Progenitor cell of endocrine pancreas (in vitro differentiated cells): ENCODE results near the gene NARF. TPM values are rescaled to one million over a fixed set of nuclear protein-coding genes. Genes with fewer than 3 reads are reported as not detected.

Experiments
- DNase-seq: peaks from one replicate; pipeline ENCODE4 v3.0.0; 2021; ENCODE audit warnings: low spot score; ENCODE audit not compliant: unreplicated experiment
- H3K27ac Mint-ChIP-seq: 2 replicates; pipeline ENCODE4 v1.8.0; 2021; ENCODE audit warnings: mild to moderate bottlenecking, moderate library complexity, mixed read lengths
- H3K27me3 Mint-ChIP-seq: 2 replicates; pipeline ENCODE4 v1.8.0; 2021; ENCODE audit warnings: mixed read lengths
- H3K36me3 Mint-ChIP-seq: 2 replicates; pipeline ENCODE4 v1.8.0; 2022; ENCODE audit warnings: mixed read lengths; ENCODE audit not compliant: insufficient read depth
- H3K4me1 Mint-ChIP-seq: 2 replicates; pipeline ENCODE4 v1.8.0; 2021; ENCODE audit warnings: low read depth, mixed read lengths
- H3K4me3 Mint-ChIP-seq: 2 replicates; pipeline ENCODE4 v1.8.0; 2021; ENCODE audit warnings: low read depth, mild to moderate bottlenecking, moderate library complexity, mixed read lengths
- H3K9me3 Mint-ChIP-seq: 2 replicates; pipeline ENCODE4 v1.8.0; 2021; ENCODE audit warnings: low read depth, mixed read lengths
- total RNA-seq: library from RNA; stranded (reverse); gene quantifications from 2 replicates; pipeline ENCODE4 v1.2.1, GENCODE V29; 2021
- TF ChIP-seq, protein P1 (sequence below): fragments of 200-600 bp; sonication (generic); IDR thresholded peaks from one replicate; pipeline ENCODE4 v1.5.0; 2021; ENCODE audit warnings: antibody characterized with exemption, mild to moderate bottlenecking; ENCODE audit not compliant: unreplicated experiment

Gene NARF
- total RNA-seq, 1 donor from 2014 or later: 94.0 TPM

DNA sequence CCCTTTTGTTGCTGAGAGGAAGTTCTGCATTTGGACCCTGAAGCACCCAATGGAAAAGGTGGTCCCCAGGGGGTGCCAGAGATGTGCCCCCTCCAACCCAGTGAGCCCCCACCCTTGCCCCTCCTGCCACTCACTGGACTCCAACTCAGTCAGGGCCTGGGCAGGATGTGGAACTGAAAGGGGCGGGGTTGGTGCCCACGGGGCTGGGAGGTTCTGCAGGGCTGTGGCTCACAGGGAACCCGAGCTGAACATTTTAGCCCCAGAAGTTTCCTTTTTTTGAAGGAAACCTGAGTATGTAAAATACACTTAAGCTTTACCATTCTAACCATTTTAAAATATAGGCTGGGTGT, 24.4 kb upstream of the NARF start:
- H3K27ac Mint-ChIP-seq: no peak overlapping the region
- no peaks in the 10 kb centered on the region for H3K9me3 Mint-ChIP-seq
- no peaks in the 10 kb centered on the region for H3K27me3 Mint-ChIP-seq
- TF ChIP-seq, protein P1, sequence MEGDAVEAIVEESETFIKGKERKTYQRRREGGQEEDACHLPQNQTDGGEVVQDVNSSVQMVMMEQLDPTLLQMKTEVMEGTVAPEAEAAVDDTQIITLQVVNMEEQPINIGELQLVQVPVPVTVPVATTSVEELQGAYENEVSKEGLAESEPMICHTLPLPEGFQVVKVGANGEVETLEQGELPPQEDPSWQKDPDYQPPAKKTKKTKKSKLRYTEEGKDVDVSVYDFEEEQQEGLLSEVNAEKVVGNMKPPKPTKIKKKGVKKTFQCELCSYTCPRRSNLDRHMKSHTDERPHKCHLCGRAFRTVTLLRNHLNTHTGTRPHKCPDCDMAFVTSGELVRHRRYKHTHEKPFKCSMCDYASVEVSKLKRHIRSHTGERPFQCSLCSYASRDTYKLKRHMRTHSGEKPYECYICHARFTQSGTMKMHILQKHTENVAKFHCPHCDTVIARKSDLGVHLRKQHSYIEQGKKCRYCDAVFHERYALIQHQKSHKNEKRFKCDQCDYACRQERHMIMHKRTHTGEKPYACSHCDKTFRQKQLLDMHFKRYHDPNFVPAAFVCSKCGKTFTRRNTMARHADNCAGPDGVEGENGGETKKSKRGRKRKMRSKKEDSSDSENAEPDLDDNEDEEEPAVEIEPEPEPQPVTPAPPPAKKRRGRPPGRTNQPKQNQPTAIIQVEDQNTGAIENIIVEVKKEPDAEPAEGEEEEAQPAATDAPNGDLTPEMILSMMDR: no peak
- no peaks in the 10 kb centered on the region for H3K4me1 Mint-ChIP-seq
- no peak overlapping the region for H3K4me3 Mint-ChIP-seq
- no peak for DNase-seq
- H3K36me3 Mint-ChIP-seq: peaks cover 4% of the 10 kb centered on the region

DNA sequence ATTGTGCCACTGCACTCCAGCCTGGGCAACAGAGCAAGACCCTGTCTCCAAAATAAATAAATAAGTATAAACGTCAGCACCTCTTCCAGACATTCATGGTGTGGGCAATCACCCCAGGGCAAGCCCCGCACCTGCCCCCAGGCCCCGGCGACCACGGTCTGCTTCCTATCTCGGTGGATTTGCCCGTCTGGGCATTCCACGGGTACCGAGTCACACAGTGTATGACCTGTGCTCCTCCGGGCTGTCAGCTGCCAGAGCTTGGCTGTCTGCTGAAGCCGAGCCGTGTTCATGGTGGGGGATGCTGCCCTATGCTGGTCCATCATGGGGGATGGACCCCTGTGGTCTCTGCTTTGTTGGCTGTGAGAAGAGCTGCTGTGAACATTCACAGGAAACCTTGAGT, 23.4 kb upstream of the NARF start:
- Mint-ChIP-seq H3K36me3 (peaks cover 4% of the 10 kb centered on the region), H3K4me3 (no peak overlapping the region), H3K27ac (no peak overlapping the region), H3K9me3 (no peaks in the 10 kb centered on the region), H3K4me1 (no peaks in the 10 kb centered on the region), H3K27me3 (no peaks in the 10 kb centered on the region)
- DNase-seq: no peak
- TF ChIP-seq, protein P1: no peak

DNA sequence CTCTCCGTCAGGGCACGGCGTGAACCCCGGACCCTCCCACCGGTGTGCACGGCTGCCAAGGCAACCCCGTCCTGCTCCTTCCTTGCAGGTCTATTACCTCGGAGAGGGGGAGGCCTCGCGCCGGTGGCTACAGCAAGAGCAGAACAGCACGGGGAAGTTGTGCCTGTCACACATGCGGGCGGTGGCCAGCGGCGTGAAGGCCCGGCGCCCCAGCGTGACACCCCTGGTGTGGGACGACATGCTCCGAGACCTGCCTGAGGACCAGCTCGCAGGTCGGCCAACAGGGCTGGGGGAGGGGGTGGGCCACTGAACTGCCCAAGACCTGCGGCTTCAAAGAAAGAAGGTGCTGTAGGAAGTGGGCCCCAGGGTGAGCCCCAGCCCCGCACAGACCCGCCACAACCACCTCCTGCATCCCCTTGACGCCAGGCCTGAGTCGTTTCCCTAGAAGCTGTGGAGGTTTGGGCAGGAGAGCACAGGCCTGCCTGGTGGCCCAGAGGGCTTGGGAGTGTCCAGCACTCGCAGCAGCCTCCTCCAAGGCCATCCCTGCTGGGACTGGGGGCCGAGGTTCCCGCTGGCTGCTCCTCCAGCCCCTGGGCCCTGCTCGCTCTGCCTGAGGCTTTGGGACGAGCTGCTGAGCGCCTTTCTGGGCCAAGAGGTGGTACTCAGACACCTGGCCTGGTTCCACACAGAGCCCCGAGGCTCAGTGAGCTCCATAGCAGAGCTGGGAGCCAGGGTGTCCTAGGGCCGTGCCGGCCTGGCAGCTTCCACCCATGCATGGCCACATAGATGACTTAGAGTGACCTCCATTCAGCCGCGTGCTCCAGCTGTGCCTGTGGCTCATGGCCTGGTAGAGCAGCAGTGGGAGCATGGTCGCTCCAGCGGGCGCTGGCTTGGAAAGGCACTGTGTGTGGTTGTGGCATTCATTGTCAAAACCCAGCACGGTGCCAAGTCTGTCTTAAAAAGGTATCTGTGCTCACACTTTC, 22.6 kb upstream of the NARF start:
- no peaks in the 10 kb centered on the region for H3K9me3 Mint-ChIP-seq
- no peak for DNase-seq
- H3K27me3 Mint-ChIP-seq: no peaks in the 10 kb centered on the region
- H3K4me1 Mint-ChIP-seq: no peaks in the 10 kb centered on the region
- H3K4me3 Mint-ChIP-seq: no peak overlapping the region
- no peak overlapping the region for H3K27ac Mint-ChIP-seq
- TF ChIP-seq, protein P1: no peak
- H3K36me3 Mint-ChIP-seq: peaks cover 3% of the 10 kb centered on the region

DNA sequence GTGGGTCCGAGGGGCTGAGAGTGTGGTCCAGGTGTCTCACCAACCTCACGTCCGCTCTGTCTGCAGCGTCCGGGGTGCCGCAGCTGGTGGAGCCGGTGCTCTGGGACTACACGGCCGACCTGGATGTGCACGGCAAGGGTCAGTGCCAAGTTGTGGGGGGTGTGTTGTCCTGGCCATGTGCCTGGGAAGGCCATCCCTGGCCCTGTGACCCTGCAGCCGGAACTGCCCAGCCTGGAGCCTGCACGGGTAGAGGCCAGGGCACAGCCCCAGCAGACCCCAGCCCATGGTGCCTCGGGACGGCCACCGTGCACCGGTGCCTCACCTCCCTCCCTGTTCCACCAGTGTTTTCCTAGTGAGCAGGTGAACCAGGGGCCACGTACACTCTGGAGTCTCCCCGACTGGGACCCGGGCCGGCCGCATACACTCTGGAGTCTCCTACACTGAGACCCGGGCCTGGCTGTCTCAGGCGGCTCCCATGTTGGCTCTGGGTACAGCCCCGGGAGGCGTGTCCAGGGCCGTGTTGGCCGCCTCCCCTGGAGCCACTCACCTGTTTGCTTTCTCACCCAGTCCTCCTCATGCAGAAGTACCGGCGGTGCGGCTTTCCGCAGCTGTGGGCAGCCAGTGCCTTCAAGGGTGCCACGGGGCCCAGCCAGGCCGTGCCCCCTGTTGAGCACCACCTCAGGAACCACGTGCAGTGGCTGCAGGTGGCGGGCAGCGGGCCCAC, 21.8 kb upstream of the NARF start:
- no peaks in the 10 kb centered on the region for H3K27me3 Mint-ChIP-seq
- no peak overlapping the region for H3K4me3 Mint-ChIP-seq
- H3K4me1 Mint-ChIP-seq: no peaks in the 10 kb centered on the region
- H3K36me3 Mint-ChIP-seq: peaks cover 3% of the 10 kb centered on the region
- TF ChIP-seq, protein P1: no peak
- H3K27ac Mint-ChIP-seq: no peak overlapping the region
- no peak for DNase-seq
- H3K9me3 Mint-ChIP-seq: no peaks in the 10 kb centered on the region

DNA sequence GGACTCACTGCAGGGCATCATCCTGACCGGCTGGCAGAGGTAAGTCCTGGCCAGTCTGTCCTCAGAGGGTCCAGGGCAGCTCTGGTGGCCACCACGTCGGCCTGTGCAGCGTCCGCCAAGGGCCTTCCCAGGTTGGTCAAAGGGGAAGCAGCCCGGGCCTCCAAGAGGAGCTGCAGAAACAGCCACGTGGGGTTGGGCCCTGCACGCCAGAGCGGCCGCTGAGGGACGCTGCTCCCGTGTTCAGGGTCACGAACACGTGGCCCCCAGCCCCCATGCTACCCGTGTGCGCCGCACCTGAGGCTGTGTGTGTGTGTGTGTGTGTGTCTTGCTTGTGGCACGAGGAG, 21.2 kb upstream of the NARF start:
- TF ChIP-seq, protein P1: no peak
- Mint-ChIP-seq H3K4me3 (no peak overlapping the region), H3K4me1 (no peaks in the 10 kb centered on the region), H3K36me3 (peaks cover 3% of the 10 kb centered on the region), H3K27me3 (no peaks in the 10 kb centered on the region), H3K27ac (no peak overlapping the region), H3K9me3 (no peaks in the 10 kb centered on the region)
- DNase-seq: no peak
